GDM1 (cell line): ENCODE data around the gene CHDH.

Experiments
- DNase-seq: peaks from one replicate; lab custom pipeline; 2025; lab: John Stamatoyannopoulos, UW

CHDH gene

GRCh38 chr3:53788038-53788437 lies 58.2 kb downstream of the CHDH start:
- DNase-seq = no peak

- no peak for DNase-seq
These were observed 59.2 kb downstream of the CHDH start for GRCh38 chr3:53787016-53787415.

GRCh38 chr3:53780806-53781205 lies 65.4 kb downstream of the CHDH start:
- no peak for DNase-seq

GRCh38 chr3:53780171-53780570 lies 66.0 kb downstream of the CHDH start:
- DNase-seq = no peak

- DNase-seq = no peak
These were observed 68.1 kb downstream of the CHDH start for GRCh38 chr3:53778153-53778552.

GRCh38 chr3:53777468-53777867 lies 68.8 kb downstream of the CHDH start:
- no peak for DNase-seq

- DNase-seq = no peak
These were observed 69.6 kb downstream of the CHDH start for GRCh38 chr3:53776494-53777101.

- no peak for DNase-seq
These were observed 70.4 kb downstream of the CHDH start for GRCh38 chr3:53775834-53776251.

GRCh38 chr3:53775018-53775417 lies 71.2 kb downstream of the CHDH start:
- DNase-seq = no peak

GRCh38 chr3:53774414-53774813 lies 71.8 kb downstream of the CHDH start:
- no peak for DNase-seq

- no peak for DNase-seq
These were observed 72.4 kb downstream of the CHDH start for GRCh38 chr3:53773611-53774368.

- DNase-seq = no peak
These were observed 73.2 kb downstream of the CHDH start for GRCh38 chr3:53773021-53773436.

GRCh38 chr3:53772562-53772961 lies 73.7 kb downstream of the CHDH start:
- no peak for DNase-seq

GRCh38 chr3:53768478-53769459 lies 77.5 kb downstream of the CHDH start:
- no peak for DNase-seq

- DNase-seq = no peak
These were observed 79.5 kb downstream of the CHDH start for GRCh38 chr3:53766706-53767105.

- no peak for DNase-seq
These were observed 80.5 kb downstream of the CHDH start for GRCh38 chr3:53765753-53766152.

GRCh38 chr3:53764026-53764775 lies 82.0 kb downstream of the CHDH start:
- no peak for DNase-seq

GRCh38 chr3:53763353-53763752 lies 82.9 kb downstream of the CHDH start:
- DNase-seq = no peak
